Mucosa of descending colon (tissue), 3 donors: ENCODE results near the gene NUDT7. TPM values are rescaled to one million over a fixed set of nuclear protein-coding genes. Genes with fewer than 3 reads are reported as not detected.
A peak's percentile ranks its signal among the peaks of the same experiment; 100 is the strongest.

Source experiments
- ATAC-seq: fragments of 200-7000 bp; cut with Tn5 transposase; one replicate; pipeline ENCODE4 v1.9.1; 2020; ENCODE audit warnings: mild to moderate bottlenecking, moderate library complexity
- DNase-seq, 3 donors: peaks; one replicate each; pipeline ENCODE4 v3.0.0-alpha.2; 2020
- H3K36me3 ChIP-seq: fragments of 200-600 bp; one replicate; pipeline ENCODE4 v1.8.0; 2021; ENCODE audit warnings: low read depth, mild to moderate bottlenecking
- H3K4me1 ChIP-seq: fragments of 200-600 bp; one replicate; pipeline ENCODE4 v1.8.0; 2021; ENCODE audit warnings: low read depth, mild to moderate bottlenecking
- H3K4me3 ChIP-seq: fragments of 200-600 bp; one replicate; pipeline ENCODE4 v1.8.0; 2021; ENCODE audit warnings: mild to moderate bottlenecking
- H3K9me3 ChIP-seq: fragments of 200-600 bp; one replicate; pipeline ENCODE4 v1.8.0; 2021; ENCODE audit warnings: mild to moderate bottlenecking
- intact Hi-C, 2 donors: fragments of 100-400 bp; cut with DNase I in 1 of 2; cut with micrococcal nuclease in 1 of 2; formaldehyde crosslinking; loops; one replicate each; pipeline versions ENCODE4 v1.11.0 to v1.11.1; 2022; cut with DNase I, micrococcal nuclease
- total RNA-seq, 3 donors: library from RNA; stranded (reverse); fragmentation: NEBNext Ultra II Directional in 2 of 3; extraction: Animal tissue kit (Norgen Biotek cat#: 25700) in 2 of 3; gene quantifications; one replicate each; pipeline versions ENCODE4 v1.2.1 to v1.2.4, GENCODE V29; 2021 to 2023
- TF ChIP-seq, protein P1 (sequence below): fragments of 200-600 bp; IDR thresholded peaks from one replicate; pipeline ENCODE4 v1.8.0; 2022; ENCODE audit warnings: antibody characterized with exemption, mild to moderate bottlenecking
- donor health status: DM: no; HTN: no; CAD: no; lungs with moderate emphysema.
- donor health status: DM: no; HTN: no; CAD: no.
- donor health status: DM: no; HTN: yes; CAD: no.

Gene NUDT7
- total RNA-seq, 3 donors from 2014 or later, result 12.6 to 19.9 (median 14.8) TPM

DNA sequence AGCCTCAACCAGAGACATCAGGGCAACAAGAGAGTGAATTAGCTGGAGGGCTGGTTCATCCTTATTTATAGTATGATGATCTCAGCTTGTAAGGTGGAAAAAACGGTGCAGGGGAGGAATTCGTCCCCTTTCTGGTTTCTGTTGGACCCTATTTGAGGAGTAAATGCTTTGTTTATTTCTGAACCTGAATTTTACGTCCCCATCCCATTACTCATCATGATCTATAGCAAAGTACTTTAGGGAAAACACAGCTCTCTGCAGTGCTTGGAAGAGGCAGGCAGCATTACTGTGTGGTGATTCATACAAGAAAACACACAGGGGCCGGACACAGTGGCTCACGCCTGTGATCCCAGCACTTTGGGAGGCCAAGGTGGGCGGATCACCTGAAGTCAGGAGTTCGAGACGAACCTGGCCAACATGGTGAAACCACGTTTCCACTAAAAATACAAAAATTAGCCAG lies 58.1 kb downstream of the NUDT7 start:
- DNase-seq (no peak), ATAC-seq (no peak)
- Histone ChIP-seq H3K4me3 (no peak overlapping the region), H3K9me3 (no peaks in the 10 kb centered on the region), H3K36me3 (no peaks in the 10 kb centered on the region), H3K4me1 (no peaks in the 10 kb centered on the region)
- TF ChIP-seq, protein P1, sequence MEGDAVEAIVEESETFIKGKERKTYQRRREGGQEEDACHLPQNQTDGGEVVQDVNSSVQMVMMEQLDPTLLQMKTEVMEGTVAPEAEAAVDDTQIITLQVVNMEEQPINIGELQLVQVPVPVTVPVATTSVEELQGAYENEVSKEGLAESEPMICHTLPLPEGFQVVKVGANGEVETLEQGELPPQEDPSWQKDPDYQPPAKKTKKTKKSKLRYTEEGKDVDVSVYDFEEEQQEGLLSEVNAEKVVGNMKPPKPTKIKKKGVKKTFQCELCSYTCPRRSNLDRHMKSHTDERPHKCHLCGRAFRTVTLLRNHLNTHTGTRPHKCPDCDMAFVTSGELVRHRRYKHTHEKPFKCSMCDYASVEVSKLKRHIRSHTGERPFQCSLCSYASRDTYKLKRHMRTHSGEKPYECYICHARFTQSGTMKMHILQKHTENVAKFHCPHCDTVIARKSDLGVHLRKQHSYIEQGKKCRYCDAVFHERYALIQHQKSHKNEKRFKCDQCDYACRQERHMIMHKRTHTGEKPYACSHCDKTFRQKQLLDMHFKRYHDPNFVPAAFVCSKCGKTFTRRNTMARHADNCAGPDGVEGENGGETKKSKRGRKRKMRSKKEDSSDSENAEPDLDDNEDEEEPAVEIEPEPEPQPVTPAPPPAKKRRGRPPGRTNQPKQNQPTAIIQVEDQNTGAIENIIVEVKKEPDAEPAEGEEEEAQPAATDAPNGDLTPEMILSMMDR, result no peak
- intact Hi-C loops, result no loop called here

DNA sequence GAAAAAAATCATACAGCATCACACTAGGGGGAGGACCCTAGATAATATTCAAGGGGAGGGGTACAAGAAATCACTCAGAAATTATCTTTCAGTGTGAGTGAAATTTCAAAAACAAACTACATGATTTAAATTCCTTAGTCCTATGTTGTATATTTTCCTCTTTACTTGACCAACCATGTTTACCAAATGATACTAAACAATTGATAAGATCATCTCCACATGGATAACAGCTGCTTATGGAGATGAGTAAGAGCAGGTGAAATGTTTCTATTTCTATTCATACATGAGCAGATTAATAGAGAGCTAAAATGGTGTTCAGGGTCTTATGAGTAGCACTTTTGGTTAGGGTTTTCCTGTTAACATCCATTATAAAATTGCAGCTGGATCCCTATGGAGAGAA lies 58.8 kb downstream of the NUDT7 start:
- Histone ChIP-seq H3K4me1 (no peaks in the 10 kb centered on the region), H3K4me3 (no peak overlapping the region), H3K9me3 (no peaks in the 10 kb centered on the region), H3K36me3 (no peaks in the 10 kb centered on the region)
- intact Hi-C loops, result no loop called here
- TF ChIP-seq, protein P1, result no peak
- DNase-seq (no peak), ATAC-seq (no peak)

GRCh38 chr16:77782694-77783093 lies 60.4 kb downstream of the NUDT7 start:
- DNase-seq, result no peak
- TF ChIP-seq, protein P1, result no peak
- no peak overlapping the region for H3K4me3 ChIP-seq
- ATAC-seq, result no peak
- intact Hi-C loops, result no loop called here
- no peaks in the 10 kb centered on the region for H3K9me3 ChIP-seq
- no peaks in the 10 kb centered on the region for H3K36me3 ChIP-seq
- H3K4me1 ChIP-seq, result no peaks in the 10 kb centered on the region

DNA sequence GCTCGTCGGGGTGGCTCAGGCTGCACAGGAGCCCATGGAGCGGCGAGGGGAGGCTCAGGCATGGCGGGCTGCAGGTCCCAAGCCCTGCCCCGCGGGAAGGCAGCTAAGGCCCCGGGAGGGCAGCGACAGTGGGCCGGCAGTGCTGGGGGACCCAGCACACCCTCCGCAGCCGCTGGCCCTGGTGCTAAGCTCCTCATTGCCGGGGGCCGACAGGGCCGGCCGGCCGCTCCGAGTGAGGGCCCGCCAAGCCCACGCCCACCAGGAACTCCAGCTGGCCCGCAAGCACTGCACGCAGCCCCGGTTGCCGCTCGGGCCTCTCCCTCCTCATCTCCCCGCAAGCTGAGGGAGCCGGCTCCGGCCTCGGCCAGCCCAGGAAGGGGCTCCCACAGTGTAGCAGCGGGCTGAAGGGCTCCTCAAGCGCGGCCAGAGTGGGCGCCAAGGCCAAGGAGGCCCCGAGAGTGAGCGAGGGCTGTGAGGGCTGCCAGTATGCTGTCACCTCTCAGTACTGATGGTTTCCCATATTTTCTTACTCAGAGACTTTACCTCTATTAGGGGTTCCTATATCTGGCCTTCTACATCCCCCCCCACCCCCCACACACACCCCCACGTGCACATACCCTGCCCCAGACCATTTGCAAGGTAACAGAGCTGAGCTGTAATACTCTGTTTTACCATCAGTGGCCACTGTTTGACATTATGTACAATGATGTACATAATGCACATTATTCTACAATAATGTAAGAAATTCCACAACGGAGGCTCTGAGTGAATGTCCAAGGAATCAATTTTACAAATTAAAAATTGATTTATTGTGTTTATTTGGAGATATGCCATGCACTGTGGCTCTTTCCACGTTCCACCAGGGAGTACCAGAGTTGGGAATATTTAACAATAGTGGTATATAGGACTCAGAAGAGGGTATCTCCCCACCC lies 62.4 kb downstream of the NUDT7 start:
- DNase-seq, result peak in 1 of 3 donors; percentile 46
- Histone ChIP-seq H3K36me3 (no peaks in the 10 kb centered on the region), H3K4me3 (no peak overlapping the region), H3K4me1 (peaks cover 12% of the 10 kb centered on the region), H3K9me3 (no peaks in the 10 kb centered on the region)
- no peak for ATAC-seq
- intact Hi-C loops, result no loop called here
- TF ChIP-seq, protein P1, result no peak

DNA sequence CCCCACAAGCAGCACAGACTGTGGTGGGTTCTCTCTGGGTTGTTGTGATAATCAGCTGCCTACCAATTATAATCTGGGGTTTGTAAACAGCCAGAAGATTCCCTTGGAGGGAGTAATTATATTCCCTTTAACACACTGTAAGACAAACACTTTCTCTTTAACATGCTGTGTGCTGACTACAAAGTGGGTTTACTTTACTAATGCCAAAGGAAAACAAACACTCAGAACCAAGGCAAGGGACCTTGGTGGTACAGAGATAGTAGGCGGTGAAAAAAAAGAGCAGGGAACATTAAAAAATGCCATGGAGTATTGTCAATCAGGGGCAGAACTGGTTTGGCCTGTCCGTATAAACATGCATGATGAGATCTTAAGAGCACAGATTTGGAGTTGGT lies 63.1 kb downstream of the NUDT7 start:
- DNase-seq (no peak), ATAC-seq (no peak)
- Histone ChIP-seq H3K9me3 (no peaks in the 10 kb centered on the region), H3K36me3 (no peaks in the 10 kb centered on the region), H3K4me3 (no peak overlapping the region), H3K4me1 (peaks cover 12% of the 10 kb centered on the region)
- intact Hi-C loops, result no loop called here
- TF ChIP-seq, protein P1, result no peak
